Stimulated activated CD4-positive, alpha-beta T cell treated with anti-CD3 and anti-CD28 coated beads, TNF-alpha, amount 100 ng/mL, for 48 hours (primary cell): ENCODE results near the gene EFCAB10.
"Not testable (repeated sequence)": the region's sequence is repeated elsewhere in the genome, so short reads cannot be mapped to it uniquely, and the experiment has no call there.

ENCODE experiments used
- DNase-seq, 3 donors: peaks; one replicate each; pipeline ENCODE4 v3.0.0-alpha.2; 2020; ENCODE audit warnings: low read depth in 3 of 3

The EFCAB10 gene

GRCh38 chr7:105599080-105599479 is 17.8 kb upstream of the EFCAB10 start:
- DNase-seq: not testable (repeated sequence)

DNA sequence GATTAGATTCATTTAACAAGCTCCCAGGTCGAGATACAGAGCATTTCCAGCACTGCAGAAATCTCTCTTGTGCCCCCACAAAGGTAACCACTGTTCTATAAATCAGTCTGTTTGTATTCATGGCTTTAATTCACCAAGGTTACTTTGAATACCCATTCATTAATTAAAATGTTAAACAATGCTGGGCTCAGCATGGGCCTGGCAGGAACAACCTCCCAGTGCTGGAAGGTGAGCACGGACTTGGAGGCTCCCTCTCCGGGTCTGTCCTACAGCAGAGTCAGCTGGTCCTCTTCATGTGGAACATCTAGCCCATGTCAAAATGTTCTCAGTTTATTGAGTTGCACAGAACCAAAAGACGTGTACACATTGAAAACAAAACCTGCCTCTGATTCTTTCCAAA is 15.6 kb upstream of the EFCAB10 start:
- DNase-seq: no peak

GRCh38 chr7:105594034-105594433 is 12.7 kb upstream of the EFCAB10 start:
- DNase-seq: no peak

GRCh38 chr7:105591522-105591921 is 10.2 kb upstream of the EFCAB10 start:
- no peak for DNase-seq

- DNase-seq: no peak
Measured at GRCh38 chr7:105590793-105591192, 9.5 kb upstream of the EFCAB10 start.

GRCh38 chr7:105589356-105590077 is 8.2 kb upstream of the EFCAB10 start:
- peak; percentile 25 to 48 (median 43) for DNase-seq

DNA sequence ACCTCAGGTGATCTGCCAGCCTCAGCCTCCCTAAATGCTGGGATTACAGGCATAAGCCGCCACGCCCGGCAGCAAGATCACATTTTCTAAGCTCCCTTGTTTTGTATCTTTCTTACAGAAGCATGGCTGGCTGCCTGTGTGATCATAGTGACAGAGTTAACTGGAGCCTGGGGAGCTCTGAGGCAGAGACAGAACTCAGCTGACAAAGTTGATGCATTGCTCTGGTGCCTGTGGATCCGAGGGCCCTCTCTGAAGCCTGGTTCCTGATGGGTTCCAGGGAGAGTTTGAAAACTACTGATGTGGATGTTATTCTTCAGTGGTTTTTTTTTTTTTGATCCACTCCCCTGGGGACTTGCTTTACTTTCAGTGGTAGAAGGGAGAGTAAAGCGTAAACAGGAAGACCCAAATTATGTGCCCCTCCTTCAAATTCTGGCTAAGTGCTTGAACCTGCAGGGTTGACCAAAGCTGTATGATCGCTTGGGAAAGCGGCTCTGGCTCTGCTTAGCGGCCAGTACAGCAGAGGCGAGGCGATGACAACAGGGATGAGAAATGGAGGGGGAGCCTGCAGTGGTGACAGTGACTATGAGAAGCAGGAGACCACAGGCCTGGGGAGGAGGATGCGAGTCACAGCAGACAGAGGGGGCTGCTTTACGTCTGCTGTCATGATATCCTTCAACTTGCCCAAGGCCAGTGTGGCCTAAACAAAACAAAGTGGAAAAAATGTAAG is 6.8 kb upstream of the EFCAB10 start:
- DNase-seq: no peak

DNA sequence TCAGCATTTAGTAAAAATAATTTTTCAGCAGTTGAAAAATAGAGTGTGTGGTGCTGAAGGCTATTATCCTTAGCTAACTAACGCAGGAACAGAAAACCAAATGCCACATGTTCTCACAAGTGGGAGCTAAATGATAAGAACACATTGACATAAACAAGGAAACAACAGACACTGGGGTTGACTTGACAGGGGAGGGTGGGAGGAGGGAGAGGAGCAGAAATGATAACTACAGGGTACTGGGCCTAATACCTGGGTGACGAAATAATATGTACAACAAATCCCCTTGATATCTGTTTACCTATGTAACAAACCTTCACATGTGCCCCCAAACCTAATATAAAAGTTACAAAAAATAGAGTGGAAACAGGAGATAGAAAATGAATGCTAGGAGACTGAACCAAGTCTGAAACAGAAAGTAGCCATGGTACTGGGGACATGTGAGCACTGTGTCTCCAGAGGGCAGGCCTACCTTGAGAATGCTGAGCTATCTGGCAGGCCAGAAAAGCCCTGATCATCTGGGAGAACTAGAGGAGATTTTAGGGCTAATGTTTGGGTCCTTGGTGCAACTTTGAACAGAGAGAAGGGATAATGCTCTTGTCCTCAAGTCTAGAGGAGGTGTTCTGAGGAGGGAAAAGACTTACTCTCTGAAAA is 4.7 kb upstream of the EFCAB10 start:
- no peak for DNase-seq

- DNase-seq: no peak
Measured at GRCh38 chr7:105584165-105584564, 2.9 kb upstream of the EFCAB10 start.

GRCh38 chr7:105583061-105583460 is 1.8 kb upstream of the EFCAB10 start:
- no peak for DNase-seq

DNA sequence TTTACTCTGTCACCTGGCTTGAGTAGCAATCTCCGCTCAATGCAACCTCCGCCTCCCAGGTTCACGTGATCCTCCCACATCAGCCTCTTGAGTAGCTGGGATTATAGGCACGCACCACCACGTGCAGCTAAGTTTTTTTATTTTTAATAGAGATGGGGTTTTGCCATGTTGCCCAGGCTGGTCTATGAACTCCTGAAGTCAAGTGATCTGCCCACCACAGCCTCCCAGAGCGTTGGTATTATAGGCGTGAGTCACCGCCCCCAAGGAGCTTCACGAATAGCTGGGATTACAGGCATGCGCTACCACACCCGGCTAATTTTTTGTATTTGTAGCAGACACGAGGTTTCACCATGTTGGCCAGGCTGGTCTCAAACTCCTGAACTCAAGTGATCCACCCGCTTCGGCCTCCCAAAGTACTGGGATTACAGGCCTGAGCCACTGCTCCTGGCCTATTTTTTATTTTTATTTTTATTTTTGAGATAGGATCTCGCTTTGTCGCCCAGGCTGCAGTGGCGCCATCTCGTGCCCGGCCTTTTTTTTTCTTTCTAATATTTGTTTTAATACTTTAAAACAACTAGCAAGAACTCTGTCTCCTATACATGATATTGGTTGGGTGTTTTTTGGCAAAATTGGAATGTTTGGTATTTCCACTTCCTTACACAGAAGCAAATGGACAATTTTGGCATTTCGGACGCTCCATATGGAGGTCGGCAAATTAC is 1.1 kb downstream of the EFCAB10 start:
- DNase-seq: no peak

DNA sequence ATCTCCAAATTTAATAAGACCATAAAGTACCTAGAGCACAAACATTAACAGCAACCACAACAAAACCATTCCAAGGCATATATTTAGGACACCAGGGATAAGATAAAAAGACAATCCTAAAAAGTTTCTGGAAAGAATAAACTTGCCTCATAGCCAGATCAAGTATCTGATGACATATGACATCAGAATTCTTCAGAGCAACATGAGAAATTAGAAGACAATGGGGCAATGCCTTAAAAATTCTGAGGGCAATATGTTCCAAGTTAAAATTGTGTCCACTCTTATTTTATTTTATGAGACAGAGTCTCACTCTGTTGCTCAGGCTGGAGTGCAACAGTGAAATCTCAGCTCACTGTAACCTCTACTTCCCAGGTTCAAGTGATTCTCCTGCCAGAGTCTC is 2.8 kb downstream of the EFCAB10 start:
- no peak for DNase-seq

DNA sequence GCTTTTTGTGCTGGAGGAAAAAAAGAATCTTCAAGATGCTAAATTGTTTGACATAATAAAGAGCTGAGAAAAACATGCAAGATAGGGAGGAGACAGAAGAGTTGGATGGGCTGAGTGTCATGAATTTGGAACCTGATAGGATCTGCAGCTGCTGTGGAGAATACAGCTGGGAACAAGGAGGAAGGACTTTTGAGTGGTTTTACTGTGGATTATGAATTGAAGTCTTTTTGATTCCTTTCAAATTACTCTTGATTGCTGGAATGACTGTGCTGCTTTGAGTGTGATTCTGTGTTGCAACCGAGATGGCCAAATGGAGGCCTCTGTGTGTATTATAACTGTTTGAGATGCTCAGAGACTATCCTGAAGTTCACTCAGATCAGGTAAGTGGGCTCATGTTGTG is 4.0 kb downstream of the EFCAB10 start:
- no peak for DNase-seq

GRCh38 chr7:105571891-105572290 is 9.4 kb downstream of the EFCAB10 start:
- DNase-seq: no peak

GRCh38 chr7:105567821-105568220 is 13.5 kb downstream of the EFCAB10 start:
- DNase-seq: no peak

DNA sequence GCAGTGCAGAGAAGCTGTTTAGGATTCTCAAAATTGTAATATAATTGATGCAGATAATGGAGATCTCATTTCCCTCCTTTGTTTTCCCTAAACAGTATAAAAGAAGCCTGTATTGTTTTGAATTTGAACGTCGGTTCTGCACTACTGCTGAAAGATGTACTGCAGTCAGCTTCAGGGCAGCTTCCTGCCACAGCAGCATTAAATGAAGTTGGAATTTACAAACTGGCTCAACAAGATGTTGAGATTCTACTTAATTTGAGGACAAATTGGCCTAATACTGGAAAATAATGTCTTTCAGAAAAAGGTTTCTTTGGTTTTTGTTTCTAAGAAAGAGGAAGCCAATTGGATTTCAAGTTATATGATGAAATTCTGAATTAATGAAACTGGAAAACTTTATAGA is 14.3 kb downstream of the EFCAB10 start:
- no peak for DNase-seq

- DNase-seq: no peak
Measured at GRCh38 chr7:105565190-105565589, 16.1 kb downstream of the EFCAB10 start.

DNA sequence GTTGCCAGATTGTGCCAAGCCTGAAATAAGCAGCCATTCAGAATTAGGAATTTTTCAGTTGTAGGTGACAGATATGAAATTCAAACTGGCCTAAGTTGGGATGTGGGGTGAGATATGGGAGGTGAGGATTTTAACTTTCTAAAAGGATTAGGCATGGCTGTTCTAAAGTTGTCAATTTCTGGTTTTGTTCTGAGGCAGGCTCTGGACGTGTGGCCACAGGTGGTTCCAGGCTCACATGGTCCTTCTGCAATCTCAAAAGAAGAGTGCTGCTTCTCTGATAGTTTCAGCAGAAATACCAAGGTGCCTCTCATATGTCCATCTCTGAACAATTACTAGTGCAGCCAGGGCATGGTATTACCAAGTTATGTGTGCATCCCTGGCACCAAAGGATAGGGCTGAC is 21.4 kb downstream of the EFCAB10 start:
- DNase-seq: no peak

- DNase-seq: no peak
Measured at GRCh38 chr7:105538339-105538738, 43.0 kb downstream of the EFCAB10 start.

GRCh38 chr7:105532709-105533460 is 48.4 kb downstream of the EFCAB10 start:
- no peak for DNase-seq
